Hindlimb muscle (tissue), 1 donor: ENCODE measurements around the gene SDF2. TPM values are rescaled to one million over a fixed set of nuclear protein-coding genes. Genes with fewer than 3 reads are reported as not detected.
"Not testable (repeated sequence)": the region's sequence is repeated elsewhere in the genome, so short reads cannot be mapped to it uniquely, and the experiment has no call there.

ENCODE experiments used
- DNase-seq: peaks from one replicate; pipeline ENCODE4 v3.0.0-alpha.2; 2013
- polyA plus RNA-seq: library from polyadenylated mRNA; unstranded; fragments of 120-200 nt; gene quantifications from one replicate; pipeline ENCODE4 v1.2.1, GENCODE V29; 2013; ENCODE audit not compliant: insufficient read length

Gene SDF2
- polyA plus RNA-seq, 1 donor: 39.5 TPM

DNA sequence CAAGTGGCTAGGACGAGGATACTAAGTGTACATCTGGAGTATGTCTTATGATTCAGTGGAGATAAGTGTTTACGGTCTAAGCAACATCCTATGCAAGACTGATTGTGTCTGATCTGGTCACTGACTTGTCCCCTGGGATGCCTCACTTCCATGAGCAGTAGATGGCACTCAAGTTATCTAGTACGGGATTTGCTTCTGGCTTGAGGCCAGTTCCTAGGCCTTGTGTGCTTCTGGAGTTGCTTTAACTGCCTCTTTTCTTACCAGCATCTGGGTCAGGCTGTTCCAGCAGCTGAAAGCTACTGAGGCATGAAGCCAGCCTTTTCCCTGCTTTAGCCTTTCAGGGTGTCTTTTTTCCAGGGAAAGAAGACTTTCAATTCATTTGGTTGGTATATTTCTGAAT lies 23.3 kb upstream of the SDF2 start:
- peak; percentile 20 for DNase-seq

DNA sequence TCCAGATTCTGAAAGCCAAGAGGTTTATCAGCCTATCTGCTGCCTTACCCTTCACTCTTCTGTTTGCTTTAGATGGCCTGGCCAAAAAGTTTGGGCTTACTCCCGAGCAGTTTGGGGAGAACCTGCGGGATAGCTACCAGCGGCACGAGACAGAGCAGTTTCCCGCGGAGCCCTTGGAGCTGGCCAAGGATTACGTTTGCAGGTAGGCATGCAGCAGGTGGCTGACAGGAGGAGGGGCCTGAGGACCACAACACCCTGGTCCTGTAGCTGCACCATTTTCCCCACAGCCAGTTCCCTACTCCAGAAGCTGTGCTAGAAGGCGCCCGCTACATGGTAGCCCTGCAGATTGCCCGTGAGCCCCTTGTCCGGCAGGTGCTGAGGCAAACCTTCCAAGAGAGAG lies 20.9 kb upstream of the SDF2 start:
- no peak for DNase-seq

DNA sequence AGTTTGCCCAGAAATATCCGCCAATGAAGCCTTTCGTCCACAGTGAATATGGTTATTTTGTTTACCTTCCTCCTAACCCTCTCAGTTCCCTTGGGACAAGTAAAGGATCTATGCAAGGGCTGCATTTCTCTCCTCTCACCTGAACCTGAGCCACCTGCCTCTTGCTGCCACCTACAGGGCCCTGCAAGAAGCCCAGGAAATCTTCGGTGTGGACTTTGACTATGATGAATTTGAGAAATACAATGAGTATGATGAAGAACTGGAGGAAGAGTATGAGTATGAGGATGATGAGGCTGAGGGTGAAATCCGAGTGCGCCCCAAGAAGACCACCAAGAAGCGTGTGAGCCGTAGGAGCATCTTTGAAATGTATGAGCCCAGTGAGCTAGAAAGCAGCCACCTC lies 14.3 kb upstream of the SDF2 start:
- no peak for DNase-seq

DNA sequence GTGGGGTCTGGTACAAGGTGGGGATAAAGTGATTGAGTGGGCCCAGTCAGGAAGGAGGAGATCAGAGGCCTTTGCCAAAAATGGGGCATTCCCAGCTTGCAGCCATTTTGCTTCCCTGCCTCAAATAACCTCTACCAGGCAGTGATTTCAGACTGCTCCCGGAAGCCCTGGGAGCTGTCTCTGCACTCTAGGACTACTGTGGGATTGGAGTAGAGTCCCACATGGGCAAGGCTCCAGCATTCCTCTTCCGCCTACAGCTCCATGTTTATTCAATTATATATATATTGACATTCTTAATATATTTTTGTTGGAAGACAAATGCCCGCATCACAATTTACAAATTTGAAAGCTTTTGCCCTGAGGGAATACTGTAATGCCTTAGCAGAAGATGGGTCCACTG lies 13.8 kb upstream of the SDF2 start:
- no peak for DNase-seq

- no peak for DNase-seq
These were observed 8.2 kb upstream of the SDF2 start for GRCh38 chr17:28669918-28670317.

- no peak for DNase-seq
These were observed 6.2 kb upstream of the SDF2 start for GRCh38 chr17:28667870-28668269.

DNA sequence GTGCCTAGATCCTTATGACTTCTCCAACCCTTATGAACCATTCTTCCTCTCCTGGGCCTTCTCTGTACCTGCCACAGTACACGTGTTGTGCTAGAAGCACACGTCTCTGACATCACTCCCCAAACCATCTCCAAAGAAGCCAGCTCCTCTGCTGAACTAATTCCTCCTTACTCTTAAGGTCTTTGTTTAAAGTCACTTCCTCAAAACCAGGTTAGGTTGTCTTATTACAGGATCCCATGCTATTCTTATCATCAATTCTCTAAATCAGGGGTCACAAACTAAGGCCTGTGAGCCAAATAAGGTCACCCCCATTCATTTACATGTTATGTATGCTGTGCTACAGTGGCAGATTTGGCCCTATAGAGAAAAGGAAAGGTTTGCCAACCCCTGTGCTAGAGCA lies 4.3 kb upstream of the SDF2 start:
- no peak for DNase-seq

- no peak for DNase-seq
These were observed 2.0 kb upstream of the SDF2 start for GRCh38 chr17:28663723-28664122.

GRCh38 chr17:28662527-28662829 lies 772 bp upstream of the SDF2 start:
- DNase-seq: no peak

GRCh38 chr17:28659497-28659881 lies 2.2 kb downstream of the SDF2 start:
- DNase-seq: not testable (repeated sequence)

- DNase-seq: not testable (repeated sequence)
These were observed 2.8 kb downstream of the SDF2 start for GRCh38 chr17:28658766-28659496.

- DNase-seq: not testable (repeated sequence)
These were observed 3.4 kb downstream of the SDF2 start for GRCh38 chr17:28658342-28658741.

DNA sequence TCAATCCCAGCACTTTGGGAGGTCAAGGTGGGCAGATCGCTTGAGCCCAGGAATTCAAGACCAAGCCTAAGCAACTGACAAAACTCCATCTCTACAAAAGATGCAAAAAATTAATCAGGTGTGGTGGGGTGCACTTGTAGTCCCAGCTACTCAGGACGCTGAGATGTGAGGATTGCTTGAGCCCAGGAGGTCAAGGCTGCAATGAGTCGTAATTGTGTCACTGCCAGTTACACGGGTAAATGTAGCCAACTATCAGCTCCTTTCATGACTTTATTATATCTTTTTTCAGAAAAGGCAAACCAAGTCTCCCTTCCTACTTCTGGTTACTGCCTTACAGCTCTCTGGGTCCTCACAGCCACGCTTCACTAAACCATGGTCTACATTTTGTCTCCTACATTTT lies 4.0 kb downstream of the SDF2 start:
- no peak for DNase-seq

GRCh38 chr17:28655160-28655559 lies 6.5 kb downstream of the SDF2 start:
- no peak for DNase-seq

GRCh38 chr17:28648698-28649097 lies 13.0 kb downstream of the SDF2 start:
- no peak for DNase-seq

GRCh38 chr17:28646039-28646754 lies 15.5 kb downstream of the SDF2 start:
- DNase-seq: no peak

GRCh38 chr17:28645576-28645939 lies 16.1 kb downstream of the SDF2 start:
- no peak for DNase-seq

GRCh38 chr17:28644787-28645575 lies 16.7 kb downstream of the SDF2 start, which contains the start of gene BLTP2:
Gene BLTP2, minus strand, starts transcription at chr17:28645158. Its CDS starts 102 bp downstream, at chr17:28645056.
- DNase-seq: peak; percentile 98

GRCh38 chr17:28643983-28644786 lies 17.5 kb downstream of the SDF2 start:
- peak; percentile 28 for DNase-seq

DNA sequence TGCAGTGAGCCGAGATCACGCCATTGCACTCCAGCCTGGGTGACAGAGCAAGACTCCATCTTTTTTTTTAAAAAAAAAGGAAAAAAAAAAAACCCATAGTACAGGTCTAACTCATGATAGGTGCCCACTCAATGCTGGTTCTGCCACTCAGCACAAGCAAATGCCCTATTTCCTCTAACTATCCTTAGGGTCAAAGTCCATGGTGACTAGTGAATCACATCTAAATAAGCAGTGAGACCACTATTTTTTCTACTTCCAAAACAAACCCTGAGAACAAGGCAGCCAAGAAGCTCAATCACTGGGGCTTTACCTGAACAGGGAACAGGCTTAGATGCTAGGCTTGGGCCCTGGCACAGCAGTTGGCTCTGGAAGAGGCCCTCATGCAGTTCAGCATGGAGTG lies 20.1 kb downstream of the SDF2 start:
- no peak for DNase-seq

GRCh38 chr17:28635506-28635905 lies 26.2 kb downstream of the SDF2 start:
- no peak for DNase-seq

DNA sequence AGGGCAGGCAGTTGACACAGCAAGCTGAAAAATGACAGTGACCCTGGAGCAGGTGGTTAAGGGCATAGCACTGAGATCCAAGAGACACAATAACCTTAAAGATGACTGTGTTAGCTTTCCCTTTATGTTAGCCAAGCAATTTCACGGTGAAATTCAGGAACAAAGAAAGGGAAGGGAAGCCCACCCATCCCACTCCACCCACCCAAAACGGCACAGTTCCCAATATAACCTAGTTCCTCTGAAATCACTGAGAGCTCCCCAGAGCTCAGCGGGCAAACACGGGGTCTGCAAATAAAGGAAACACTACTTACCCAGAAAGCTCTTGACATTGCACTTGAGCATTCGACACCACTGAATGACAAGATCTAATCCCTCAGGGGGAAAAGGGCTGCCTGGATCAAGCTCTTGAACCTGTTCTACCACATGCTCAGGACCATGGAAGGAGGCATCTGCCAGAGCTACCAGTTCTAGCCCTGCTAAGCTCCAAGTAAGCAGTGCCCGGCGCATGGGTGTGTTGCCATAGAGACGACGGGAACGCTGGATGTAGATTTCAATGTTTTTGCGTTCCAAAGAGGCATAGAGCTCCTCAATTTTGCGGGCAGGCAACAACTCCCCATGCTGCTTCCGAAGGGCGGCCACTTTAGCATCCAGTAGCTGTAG lies 27.4 kb downstream of the SDF2 start:
- no peak for DNase-seq
